Body of pancreas (tissue), 4 donors: Measurements from ENCODE around the gene GSTA4.

Source experiments
- POLR2A ChIP-seq, 3 donors: fragments of 450-650 bp; IDR thresholded peaks; one replicate each; pipeline ENCODE4 v1.6.1; 2016; ENCODE audit warnings: antibody characterized with exemption in 3 of 3, mild to moderate bottlenecking in 2 of 3
- TF ChIP-seq, protein P1 (sequence below), 7 experiments: fragments of 450-650 bp in 4 of 7; fragments of 200-600 bp in 3 of 7; sonication (generic) in 3 of 7; IDR thresholded peaks; one replicate each; pipeline ENCODE4 v1.5.1; 2016 to 2019; ENCODE audit warnings: antibody characterized with exemption in 7 of 7

- TF ChIP-seq, protein P1, sequence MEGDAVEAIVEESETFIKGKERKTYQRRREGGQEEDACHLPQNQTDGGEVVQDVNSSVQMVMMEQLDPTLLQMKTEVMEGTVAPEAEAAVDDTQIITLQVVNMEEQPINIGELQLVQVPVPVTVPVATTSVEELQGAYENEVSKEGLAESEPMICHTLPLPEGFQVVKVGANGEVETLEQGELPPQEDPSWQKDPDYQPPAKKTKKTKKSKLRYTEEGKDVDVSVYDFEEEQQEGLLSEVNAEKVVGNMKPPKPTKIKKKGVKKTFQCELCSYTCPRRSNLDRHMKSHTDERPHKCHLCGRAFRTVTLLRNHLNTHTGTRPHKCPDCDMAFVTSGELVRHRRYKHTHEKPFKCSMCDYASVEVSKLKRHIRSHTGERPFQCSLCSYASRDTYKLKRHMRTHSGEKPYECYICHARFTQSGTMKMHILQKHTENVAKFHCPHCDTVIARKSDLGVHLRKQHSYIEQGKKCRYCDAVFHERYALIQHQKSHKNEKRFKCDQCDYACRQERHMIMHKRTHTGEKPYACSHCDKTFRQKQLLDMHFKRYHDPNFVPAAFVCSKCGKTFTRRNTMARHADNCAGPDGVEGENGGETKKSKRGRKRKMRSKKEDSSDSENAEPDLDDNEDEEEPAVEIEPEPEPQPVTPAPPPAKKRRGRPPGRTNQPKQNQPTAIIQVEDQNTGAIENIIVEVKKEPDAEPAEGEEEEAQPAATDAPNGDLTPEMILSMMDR (IDR thresholded peaks at IDR 0.05): no peak
- no peak for TF ChIP-seq POLR2A (IDR thresholded peaks at IDR 0.05)
Measured at GRCh38 chr6:52946306-52946705, 48.8 kb downstream of the GSTA4 start.
